ENCODE measurements around the gene IRX2.

IRX2 gene

GRCh38 chr5:2740051-2740875, 11.2 kb downstream of the IRX2 start:
- FAIRE-seq = no peak

- FAIRE-seq = no peak
Measured at GRCh38 chr5:2739360-2740050, 12.0 kb downstream of the IRX2 start.

GRCh38 chr5:2738700-2739359, 12.6 kb downstream of the IRX2 start:
- FAIRE-seq = no peak

GRCh38 chr5:2738156-2738699, 13.2 kb downstream of the IRX2 start:
- FAIRE-seq = no peak

GRCh38 chr5:2737273-2738155, 14.0 kb downstream of the IRX2 start:
- FAIRE-seq = no peak

- FAIRE-seq = no peak
Measured at GRCh38 chr5:2736872-2737271, 14.6 kb downstream of the IRX2 start.

GRCh38 chr5:2735996-2736395, 15.5 kb downstream of the IRX2 start:
- no peak for FAIRE-seq

- FAIRE-seq = no peak
Measured at GRCh38 chr5:2732850-2733249, 18.6 kb downstream of the IRX2 start.

- FAIRE-seq = no peak
Measured at GRCh38 chr5:2732004-2732403, 19.5 kb downstream of the IRX2 start.

- FAIRE-seq = no peak
Measured at GRCh38 chr5:2729189-2729588, 22.3 kb downstream of the IRX2 start.

GRCh38 chr5:2727550-2727949, 23.9 kb downstream of the IRX2 start:
- FAIRE-seq = no peak

- FAIRE-seq = no peak
Measured at GRCh38 chr5:2725980-2726765, 25.3 kb downstream of the IRX2 start.

- no peak for FAIRE-seq
Measured at GRCh38 chr5:2724831-2725230, 26.6 kb downstream of the IRX2 start.

- no peak for FAIRE-seq
Measured at GRCh38 chr5:2724031-2724581, 27.4 kb downstream of the IRX2 start.

- FAIRE-seq = no peak
Measured at GRCh38 chr5:2722901-2723300, 28.6 kb downstream of the IRX2 start.

- FAIRE-seq = no peak
Measured at GRCh38 chr5:2721385-2722138, 29.9 kb downstream of the IRX2 start.

GRCh38 chr5:2719332-2719731, 32.1 kb downstream of the IRX2 start:
- no peak for FAIRE-seq

GRCh38 chr5:2718115-2718514, 33.4 kb downstream of the IRX2 start:
- no peak for FAIRE-seq

- no peak for FAIRE-seq
Measured at GRCh38 chr5:2715856-2716255, 35.6 kb downstream of the IRX2 start.

GRCh38 chr5:2714805-2715204, 36.7 kb downstream of the IRX2 start:
- no peak for FAIRE-seq

Measured in endometrium (tissue), 2 donors.